Left kidney (tissue), 2 donors: ENCODE measurements around the gene DOK3. TPM values are rescaled to one million over a fixed set of nuclear protein-coding genes. Genes with fewer than 3 reads are reported as not detected.

Experiments
- DNase-seq: peaks from one replicate; pipeline ENCODE4 v3.0.0-alpha.2; 2013
- polyA plus RNA-seq: library from polyadenylated mRNA; unstranded; fragments of 120-200 nt; gene quantifications from one replicate; pipeline ENCODE4 v1.2.1, GENCODE V29; 2013; ENCODE audit not compliant: insufficient read length

The DOK3 gene
- polyA plus RNA-seq, 1 donor = 5.3 TPM

DNA sequence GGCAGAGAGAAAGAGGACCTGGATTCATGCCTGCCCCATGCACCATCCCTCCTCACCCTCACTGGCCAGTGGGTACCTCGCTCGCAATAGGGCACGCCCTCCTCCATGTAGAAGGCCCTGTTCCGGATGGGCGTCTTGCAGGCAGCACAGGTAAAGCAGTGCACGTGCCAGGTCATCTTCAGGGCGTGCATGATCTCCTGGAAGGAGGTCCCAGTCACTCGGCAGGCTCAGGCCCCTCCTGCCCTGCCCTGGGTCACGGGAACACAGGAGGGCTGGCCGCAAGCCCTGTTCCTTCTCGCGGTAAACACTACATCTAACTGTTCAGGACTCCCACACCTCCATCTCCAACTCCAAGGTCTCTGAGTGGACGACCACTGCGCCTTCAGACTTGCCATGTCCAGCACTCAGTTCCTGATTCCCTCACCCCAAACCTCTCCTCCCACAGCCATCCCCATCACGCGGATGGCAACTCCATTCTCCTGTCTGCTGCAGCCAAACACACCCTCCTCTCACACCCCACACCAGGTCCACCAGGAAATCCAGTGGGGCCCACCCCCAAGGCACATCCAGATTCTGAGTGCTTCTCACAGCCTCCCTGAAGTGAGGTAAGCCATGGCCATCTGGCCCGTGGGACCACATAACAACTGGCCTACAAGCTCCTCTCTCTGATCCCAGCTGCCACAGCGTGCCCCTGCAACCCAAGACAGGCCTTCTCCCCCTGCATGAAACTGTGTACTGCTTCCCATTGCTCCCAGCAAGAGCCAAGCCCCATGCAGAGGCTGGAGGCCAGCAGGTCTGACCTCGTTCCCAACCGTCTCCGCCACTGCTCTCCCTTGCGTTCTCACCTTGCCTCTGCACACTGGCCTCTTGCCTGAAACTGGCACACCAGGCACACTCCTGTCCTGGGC is 25.4 kb downstream of the DOK3 start:
- no peak for DNase-seq

GRCh38 chr5:177483042-177483441 is 26.6 kb downstream of the DOK3 start:
- no peak for DNase-seq

- no peak for DNase-seq
These were observed 27.2 kb downstream of the DOK3 start for GRCh38 chr5:177482359-177482795.

DNA sequence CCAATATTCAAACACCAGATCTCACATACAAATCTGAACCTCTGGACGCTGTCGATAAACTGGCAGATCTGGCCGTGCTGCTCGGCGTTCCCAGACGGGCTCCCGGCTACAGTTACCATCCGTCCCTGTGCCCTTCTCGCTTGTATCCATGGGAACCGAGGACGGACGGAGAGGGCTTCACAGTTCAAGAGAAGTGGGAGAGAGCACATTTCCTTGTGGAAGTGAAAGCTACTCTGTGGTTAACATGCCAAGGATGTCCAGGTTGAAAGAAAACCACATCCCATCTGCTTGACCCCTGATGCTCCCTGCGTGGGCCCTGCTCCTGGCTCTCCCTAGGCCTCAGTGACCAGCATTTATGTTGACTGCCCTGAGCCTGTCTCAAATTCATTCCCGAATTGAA is 29.9 kb downstream of the DOK3 start:
- DNase-seq = no peak

- no peak for DNase-seq
These were observed 30.6 kb downstream of the DOK3 start for GRCh38 chr5:177478711-177479646.

- no peak for DNase-seq
These were observed 31.7 kb downstream of the DOK3 start for GRCh38 chr5:177477701-177478477.

DNA sequence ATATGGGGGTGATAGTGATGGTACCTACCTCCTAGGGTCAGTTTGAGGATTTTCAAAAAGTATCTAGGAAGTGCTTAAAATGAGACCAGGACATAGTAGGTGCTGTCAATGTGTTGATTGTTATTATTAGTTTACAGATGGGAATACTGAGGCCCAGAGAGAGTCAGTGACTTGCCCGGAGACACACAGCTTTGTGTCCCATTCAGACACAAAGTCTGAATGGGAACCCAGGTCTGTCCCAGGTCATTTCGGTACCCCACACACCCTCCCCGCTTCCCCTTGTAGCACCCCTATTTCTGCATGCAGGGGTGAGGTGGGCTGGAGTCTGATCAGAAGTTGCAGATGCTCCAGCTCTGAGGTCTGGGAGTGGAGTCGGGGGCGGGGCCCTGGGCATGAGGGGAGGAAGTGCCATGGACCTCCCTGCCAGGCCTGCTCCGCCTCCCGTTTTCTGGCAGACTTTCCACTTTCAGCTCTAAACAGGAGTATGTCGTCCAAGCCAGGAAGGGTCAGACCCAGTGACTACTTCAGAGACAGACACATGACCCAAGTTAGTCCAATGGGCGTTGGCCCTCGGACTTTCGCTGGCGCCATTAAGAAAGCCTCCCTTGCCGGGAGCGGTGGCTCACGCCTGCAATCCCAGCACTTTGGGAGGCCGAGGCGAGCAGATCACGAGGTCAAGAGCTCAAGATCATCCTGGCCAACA is 32.9 kb downstream of the DOK3 start:
- no peak for DNase-seq

GRCh38 chr5:177475563-177476427 is 33.8 kb downstream of the DOK3 start:
- no peak for DNase-seq

- no peak for DNase-seq
These were observed 34.6 kb downstream of the DOK3 start for GRCh38 chr5:177474846-177475562.

GRCh38 chr5:177474002-177474476 is 35.6 kb downstream of the DOK3 start:
- no peak for DNase-seq

- no peak for DNase-seq
These were observed 36.1 kb downstream of the DOK3 start, which contains the start of gene DBN1 for GRCh38 chr5:177473443-177474001. DBN1 (minus strand) TSS chr5:177473634; CDS start chr5:177473521, 113 bp downstream.

DNA sequence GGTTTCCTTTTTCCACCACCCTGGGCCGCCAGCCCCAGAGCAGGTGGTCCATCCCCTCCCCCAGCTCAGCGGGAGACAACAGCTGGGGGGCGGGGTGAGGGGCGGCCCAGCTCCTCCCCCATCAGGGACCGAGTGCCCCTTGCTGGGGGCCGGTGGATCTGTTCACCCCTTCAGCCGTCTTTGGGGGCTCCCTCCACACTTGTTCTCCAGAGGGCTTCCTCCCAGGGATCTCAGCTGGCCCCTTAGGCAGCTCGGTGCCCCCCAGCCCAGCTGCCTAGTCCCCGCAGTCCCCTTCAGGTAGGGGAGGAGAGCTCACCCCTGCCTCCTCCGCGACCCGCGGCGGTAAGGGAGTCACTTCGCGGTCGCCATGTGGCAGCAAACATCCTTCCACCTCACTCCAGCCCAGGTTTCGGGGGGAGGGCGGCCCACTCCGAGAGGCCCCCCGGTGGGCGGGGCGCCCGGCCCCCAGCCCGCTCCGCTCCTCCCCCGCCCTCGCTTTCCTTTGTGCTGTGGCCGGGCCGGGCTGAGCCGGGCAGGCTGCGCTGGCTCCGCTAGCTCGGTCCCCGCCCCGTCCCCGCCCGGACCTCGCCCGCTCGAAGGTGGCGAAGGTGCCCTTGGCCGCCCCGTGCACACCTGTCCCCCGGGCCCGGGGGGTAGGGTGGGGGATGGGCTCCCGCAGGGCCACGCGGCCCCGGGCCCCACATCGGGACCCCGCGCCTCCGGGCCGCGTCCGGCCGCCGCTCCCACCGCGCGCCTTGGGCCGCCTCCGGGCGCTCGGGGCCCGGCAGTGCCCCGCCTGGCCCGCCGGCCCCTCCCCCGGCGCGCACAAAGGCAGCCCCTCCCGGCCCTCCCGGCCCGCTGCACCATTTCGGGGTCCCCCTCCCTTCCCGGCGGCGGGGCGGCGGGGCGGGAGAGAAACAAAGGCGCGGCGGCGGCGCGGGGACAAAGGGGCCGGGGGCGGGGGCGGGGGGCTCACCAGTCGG is 36.9 kb downstream of the DOK3 start:
- no peak for DNase-seq

DNA sequence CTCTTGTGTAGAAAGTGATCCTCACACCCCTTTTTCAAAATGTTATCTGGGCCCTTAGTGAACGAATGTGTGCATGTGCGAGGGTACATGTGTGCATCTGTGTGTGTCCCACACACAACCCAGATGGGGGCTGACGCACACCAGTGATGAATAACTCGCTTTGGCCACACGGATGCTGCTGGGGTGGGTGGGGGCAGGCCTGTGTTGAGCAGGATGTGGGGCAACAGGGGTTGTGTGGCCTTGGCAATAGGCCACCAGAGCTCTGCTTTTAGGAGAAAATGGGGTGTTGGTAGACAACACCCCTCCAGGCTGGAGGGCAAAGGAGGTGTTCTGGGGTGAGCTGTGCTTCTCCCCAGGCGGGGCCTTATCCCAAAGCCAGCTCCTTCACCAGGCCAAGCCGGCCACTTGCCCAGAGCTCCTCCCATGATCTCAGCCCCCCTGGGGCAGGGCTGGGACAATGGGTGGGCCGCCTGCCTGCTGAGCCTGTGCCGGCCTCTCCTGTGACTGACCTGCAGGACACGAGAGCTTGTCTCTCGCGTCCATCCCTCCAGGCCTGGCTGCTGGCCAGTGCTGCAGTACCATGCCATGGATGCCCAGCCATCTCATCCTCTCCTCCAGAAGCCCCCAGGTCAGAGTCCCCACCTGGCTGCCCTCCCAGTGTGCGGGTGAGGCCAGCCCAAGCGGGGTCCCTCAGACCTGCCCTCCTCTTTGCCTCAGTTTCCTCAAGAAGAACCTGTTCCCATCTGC is 37.8 kb downstream of the DOK3 start:
- no peak for DNase-seq

GRCh38 chr5:177470759-177471536 is 38.7 kb downstream of the DOK3 start:
- no peak for DNase-seq

GRCh38 chr5:177469750-177470525 is 39.7 kb downstream of the DOK3 start:
- DNase-seq = no peak
